ENCODE results near the gene NDOR1.

DNA sequence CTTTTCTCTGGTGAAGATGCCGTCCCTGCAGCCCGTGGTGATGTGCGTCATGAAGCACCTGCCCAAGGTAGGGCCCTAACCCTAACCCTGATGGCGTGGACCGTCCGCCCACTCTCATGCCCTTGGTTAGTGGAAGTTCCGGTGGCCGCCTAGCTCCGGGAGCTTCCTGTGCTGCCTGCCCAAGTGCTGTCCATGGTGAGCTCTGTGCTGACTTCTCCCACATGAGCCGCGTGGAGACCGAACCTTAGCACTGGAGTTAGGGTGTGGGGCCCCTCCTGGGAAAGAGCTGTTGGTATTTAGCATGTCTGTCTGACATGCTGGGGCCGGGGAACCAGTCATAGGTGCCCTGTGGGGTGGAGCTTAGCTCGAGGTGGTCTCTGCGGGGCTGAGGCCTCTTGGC, 50.9 kb downstream of the NDOR1 start:
- TF ChIP-seq, protein P1, sequence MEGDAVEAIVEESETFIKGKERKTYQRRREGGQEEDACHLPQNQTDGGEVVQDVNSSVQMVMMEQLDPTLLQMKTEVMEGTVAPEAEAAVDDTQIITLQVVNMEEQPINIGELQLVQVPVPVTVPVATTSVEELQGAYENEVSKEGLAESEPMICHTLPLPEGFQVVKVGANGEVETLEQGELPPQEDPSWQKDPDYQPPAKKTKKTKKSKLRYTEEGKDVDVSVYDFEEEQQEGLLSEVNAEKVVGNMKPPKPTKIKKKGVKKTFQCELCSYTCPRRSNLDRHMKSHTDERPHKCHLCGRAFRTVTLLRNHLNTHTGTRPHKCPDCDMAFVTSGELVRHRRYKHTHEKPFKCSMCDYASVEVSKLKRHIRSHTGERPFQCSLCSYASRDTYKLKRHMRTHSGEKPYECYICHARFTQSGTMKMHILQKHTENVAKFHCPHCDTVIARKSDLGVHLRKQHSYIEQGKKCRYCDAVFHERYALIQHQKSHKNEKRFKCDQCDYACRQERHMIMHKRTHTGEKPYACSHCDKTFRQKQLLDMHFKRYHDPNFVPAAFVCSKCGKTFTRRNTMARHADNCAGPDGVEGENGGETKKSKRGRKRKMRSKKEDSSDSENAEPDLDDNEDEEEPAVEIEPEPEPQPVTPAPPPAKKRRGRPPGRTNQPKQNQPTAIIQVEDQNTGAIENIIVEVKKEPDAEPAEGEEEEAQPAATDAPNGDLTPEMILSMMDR (IDR thresholded peaks at IDR 0.05), result no peak
- no peak for TF ChIP-seq POLR2A (IDR thresholded peaks at IDR 0.05)
